ENCODE measurements around the gene TLCD4. TPM values are rescaled to one million over a fixed set of nuclear protein-coding genes. Genes with fewer than 3 reads are reported as not detected.

TLCD4 gene
- total and polyA plus RNA-seq, 8 donors: 1.6 to 20.1 (median 7.7) TPM

DNA sequence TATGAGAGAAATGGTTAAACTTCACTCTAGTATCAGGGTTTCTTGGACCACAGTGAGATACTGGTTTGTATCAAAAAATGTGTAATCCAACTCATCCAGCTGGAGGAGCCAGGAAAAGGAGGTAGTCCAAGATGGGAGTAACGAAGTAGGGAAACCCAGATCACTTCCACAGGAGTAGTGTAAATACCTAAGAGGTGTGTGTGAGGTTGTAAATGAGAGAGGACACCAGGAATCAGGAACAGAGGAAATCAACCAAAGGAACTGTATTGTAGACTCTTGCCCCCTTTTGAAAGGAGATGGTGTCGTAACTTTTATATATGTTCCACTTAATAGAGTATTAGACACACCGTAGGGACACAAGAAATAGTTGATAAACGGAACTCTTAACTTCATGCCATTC is 19.7 kb upstream of the TLCD4 start:
- TF ChIP-seq EP300 (IDR thresholded peaks at IDR 0.05) (no peak), POLR2A (IDR thresholded peaks at IDR 0.05) (no peak)
- TF ChIP-seq, protein P1, sequence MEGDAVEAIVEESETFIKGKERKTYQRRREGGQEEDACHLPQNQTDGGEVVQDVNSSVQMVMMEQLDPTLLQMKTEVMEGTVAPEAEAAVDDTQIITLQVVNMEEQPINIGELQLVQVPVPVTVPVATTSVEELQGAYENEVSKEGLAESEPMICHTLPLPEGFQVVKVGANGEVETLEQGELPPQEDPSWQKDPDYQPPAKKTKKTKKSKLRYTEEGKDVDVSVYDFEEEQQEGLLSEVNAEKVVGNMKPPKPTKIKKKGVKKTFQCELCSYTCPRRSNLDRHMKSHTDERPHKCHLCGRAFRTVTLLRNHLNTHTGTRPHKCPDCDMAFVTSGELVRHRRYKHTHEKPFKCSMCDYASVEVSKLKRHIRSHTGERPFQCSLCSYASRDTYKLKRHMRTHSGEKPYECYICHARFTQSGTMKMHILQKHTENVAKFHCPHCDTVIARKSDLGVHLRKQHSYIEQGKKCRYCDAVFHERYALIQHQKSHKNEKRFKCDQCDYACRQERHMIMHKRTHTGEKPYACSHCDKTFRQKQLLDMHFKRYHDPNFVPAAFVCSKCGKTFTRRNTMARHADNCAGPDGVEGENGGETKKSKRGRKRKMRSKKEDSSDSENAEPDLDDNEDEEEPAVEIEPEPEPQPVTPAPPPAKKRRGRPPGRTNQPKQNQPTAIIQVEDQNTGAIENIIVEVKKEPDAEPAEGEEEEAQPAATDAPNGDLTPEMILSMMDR (IDR thresholded peaks at IDR 0.05): no peak
- Histone ChIP-seq H3K4me1 (no peaks in the 10 kb centered on the region), H3K27ac (no peak overlapping the region), H3K9me3 (no peaks in the 10 kb centered on the region), H3K36me3 (no peaks in the 10 kb centered on the region), H3K27me3 (no peaks in the 10 kb centered on the region), H3K4me3 (no peak overlapping the region)
- intact Hi-C loops (cut with DNase I; ENCODE audit: low total_unique reads): no loop called here
- 87 to 94% (median 94%) methylated on average over 4 of the region's 4 CpGs for WGBS, 5 donors
- DNase-seq: no peak

DNA sequence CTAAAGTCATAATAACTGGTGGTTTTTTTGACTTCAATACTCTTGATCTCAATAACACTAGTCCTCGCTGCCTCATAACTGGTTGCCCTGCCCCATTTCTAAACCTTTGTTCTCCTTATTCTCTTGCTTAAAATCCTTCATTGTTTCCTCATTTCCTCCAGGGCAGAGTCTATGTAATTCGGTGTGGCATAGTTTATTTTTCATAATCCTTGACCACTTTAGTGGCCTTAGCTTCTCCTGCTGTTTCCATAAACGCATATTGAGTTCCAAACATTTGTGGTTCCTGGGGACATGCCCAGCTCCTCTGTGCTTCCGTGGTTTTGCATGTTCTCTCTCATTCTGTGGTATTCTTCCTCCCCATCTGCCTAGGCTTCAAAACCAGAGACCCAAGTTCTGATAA is 19.0 kb upstream of the TLCD4 start:
- TF ChIP-seq, protein P1 (IDR thresholded peaks at IDR 0.05): no peak
- TF ChIP-seq POLR2A (IDR thresholded peaks at IDR 0.05): no peak
- no peak for TF ChIP-seq POLR2AphosphoS5 (IDR thresholded peaks at IDR 0.05)
- TF ChIP-seq EP300 (IDR thresholded peaks at IDR 0.05): no peak

DNA sequence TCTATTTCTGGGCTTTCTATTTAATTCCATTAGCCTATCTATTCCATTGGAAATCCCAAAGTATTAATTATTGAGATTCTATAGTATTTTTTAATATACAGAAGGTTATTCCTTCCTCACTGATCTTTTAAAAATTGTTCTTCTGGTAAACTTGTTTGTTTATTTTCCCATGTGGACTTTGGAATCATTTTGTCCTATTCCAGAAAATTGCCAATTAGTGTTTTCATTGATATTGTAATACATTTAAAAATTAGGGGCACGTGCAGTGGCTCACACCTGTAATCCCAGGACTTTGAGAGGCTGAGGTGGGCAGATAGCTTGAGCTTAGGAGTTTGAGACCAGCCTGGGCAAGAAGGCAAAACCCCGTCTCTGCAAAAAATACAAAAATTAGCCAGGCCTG is 8.4 kb upstream of the TLCD4 start:
- WGBS, 5 donors: 91 to 98% (median 92%) methylated on average over 2 of the region's 2 CpGs
- intact Hi-C loops (cut with DNase I; ENCODE audit: low total_unique reads): no loop called here
- Histone ChIP-seq H3K4me1 (no peaks in the 10 kb centered on the region), H3K36me3 (no peaks in the 10 kb centered on the region), H3K4me3 (no peak overlapping the region), H3K9me3 (no peaks in the 10 kb centered on the region), H3K27ac (no peak overlapping the region), H3K27me3 (no peaks in the 10 kb centered on the region)
- TF ChIP-seq EP300 (IDR thresholded peaks at IDR 0.05) (no peak), POLR2AphosphoS5 (IDR thresholded peaks at IDR 0.05) (no peak), POLR2A (IDR thresholded peaks at IDR 0.05) (no peak)
- TF ChIP-seq, protein P1 (IDR thresholded peaks at IDR 0.05): no peak
- DNase-seq: no peak

More for the DNA sequence above, 19.0 kb upstream of the TLCD4 start:
- no peak for DNase-seq
- H3K9me3 ChIP-seq: no peaks in the 10 kb centered on the region
- H3K27me3 ChIP-seq: peaks cover 0 to 4% (median 0%) of the 10 kb centered on the region in 3 donors
- H3K27ac ChIP-seq: no peak overlapping the region
- 48 to 56% (median 53%) methylated on average over 4 of the region's 4 CpGs for WGBS, 5 donors
- no peaks in the 10 kb centered on the region for H3K4me1 ChIP-seq
- H3K4me3 ChIP-seq: no peak overlapping the region
- H3K36me3 ChIP-seq: no peaks in the 10 kb centered on the region
- intact Hi-C loops (cut with DNase I; ENCODE audit: low total_unique reads): no loop called here

DNA sequence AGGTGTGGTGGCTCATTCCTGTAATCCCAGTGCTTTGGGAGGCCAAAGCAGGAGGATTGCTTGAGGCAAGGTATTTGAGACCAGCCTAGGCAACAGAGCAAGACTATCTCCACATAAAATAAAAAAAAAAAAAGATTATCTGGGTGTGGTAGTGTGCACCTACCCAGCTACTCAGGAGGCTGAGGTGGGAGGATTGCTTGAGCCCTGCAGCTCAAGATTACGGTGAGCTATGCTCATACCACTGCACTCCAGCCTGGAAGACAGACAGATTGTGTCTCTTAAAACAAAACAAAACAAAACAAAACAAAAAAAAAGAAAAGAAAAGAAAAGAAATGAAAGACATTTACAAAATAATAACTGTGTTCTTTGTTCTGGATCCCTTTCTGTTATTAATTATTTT is 6.1 kb upstream of the TLCD4 start:
- intact Hi-C loops (cut with DNase I; ENCODE audit: low total_unique reads): no loop called here

More for the DNA sequence above, 6.1 kb upstream of the TLCD4 start:
- Histone ChIP-seq H3K4me3 (no peak overlapping the region), H3K9me3 (no peaks in the 10 kb centered on the region), H3K4me1 (peaks cover 0 to 3% (median under 1%) of the 10 kb centered on the region in 4 donors), H3K27ac (no peak overlapping the region), H3K27me3 (no peaks in the 10 kb centered on the region), H3K36me3 (no peaks in the 10 kb centered on the region)
- WGBS, 5 donors: 79 to 93% (median 84%) methylated on average over 1 of the region's 1 CpG
- TF ChIP-seq EP300 (IDR thresholded peaks at IDR 0.05): no peak
- no peak for TF ChIP-seq POLR2A (IDR thresholded peaks at IDR 0.05)
- TF ChIP-seq, protein P1 (IDR thresholded peaks at IDR 0.05): no peak
- no peak for TF ChIP-seq POLR2AphosphoS5 (IDR thresholded peaks at IDR 0.05)
- DNase-seq: no peak

All from stomach (tissue), 9 donors.